HG02678 (cell line): Measurements from ENCODE around the gene GKN2.
"Not testable (repeated sequence)": the region's sequence is repeated elsewhere in the genome, so short reads cannot be mapped to it uniquely, and the experiment has no call there.

Source experiments
- ATAC-seq: cut with Tn5 transposase; IDR thresholded peaks from one replicate; pipeline ENCODE4 v1.9.1; 2021; ENCODE audit warnings: mild to moderate bottlenecking, moderate library complexity; ENCODE audit not compliant: unreplicated experiment

The GKN2 gene

DNA sequence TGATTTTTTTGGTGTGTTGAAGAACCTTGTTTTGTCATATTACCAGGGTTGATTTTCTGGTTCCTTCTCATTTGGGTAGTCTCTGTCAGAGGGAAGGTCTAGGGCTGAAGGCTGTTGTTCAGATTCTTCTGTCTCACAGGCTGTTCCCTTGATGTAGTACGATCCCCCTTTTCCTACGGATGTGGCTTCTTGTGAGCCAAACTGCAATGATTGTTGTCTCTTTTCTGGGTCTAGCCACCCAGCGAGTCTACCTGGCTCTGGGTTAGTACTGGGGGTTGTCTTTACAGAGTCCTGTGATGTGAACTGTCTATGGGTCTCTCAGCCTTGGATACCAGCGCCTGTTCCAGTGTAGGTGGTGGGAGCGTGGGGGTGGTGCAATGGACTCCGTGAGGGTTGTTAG is 56.7 kb downstream of the GKN2 start:
- ATAC-seq: not testable (repeated sequence)
